WTC11 (cell line): ENCODE results near the gene RBM18.

Experiments used
- ELF4 ChIP-seq: sonication (generic); formaldehyde crosslinking; IDR thresholded peaks from 2 replicates; pipeline ENCODE4 v1.8.1; 2022; ENCODE audit warnings: low read depth, mild to moderate bottlenecking, moderate library complexity, missing genetic modification reagents
- FOXJ3 ChIP-seq: sonication (generic); formaldehyde crosslinking; IDR thresholded peaks from 2 replicates; pipeline ENCODE4 v1.9.0; 2021; ENCODE audit warnings: missing genetic modification reagents, mild to moderate bottlenecking, borderline replicate concordance
- NFE2L1 ChIP-seq: sonication (generic); formaldehyde crosslinking; IDR thresholded peaks from 2 replicates; pipeline ENCODE4 v1.8.1; 2023; ENCODE audit warnings: missing genetic modification reagents
- TF ChIP-seq, protein P1 (sequence below): sonication (generic); formaldehyde crosslinking; IDR thresholded peaks from 2 replicates; pipeline ENCODE4 v1.8.1; 2023; ENCODE audit warnings: mild to moderate bottlenecking, missing genetic modification reagents, moderate library complexity
- TF ChIP-seq, protein P2 (sequence below): fragments of 200-600 bp; IDR thresholded peaks from 2 replicates; pipeline ENCODE4 v1.8.0; 2022; ENCODE audit warnings: antibody characterized with exemption
- TF ChIP-seq, protein P3 (sequence below): sonication (generic); formaldehyde crosslinking; IDR thresholded peaks from 2 replicates; pipeline ENCODE4 v1.8.1; 2022; ENCODE audit warnings: low read depth, mild to moderate bottlenecking, moderate library complexity, missing genetic modification reagents, borderline replicate concordance

DNA sequence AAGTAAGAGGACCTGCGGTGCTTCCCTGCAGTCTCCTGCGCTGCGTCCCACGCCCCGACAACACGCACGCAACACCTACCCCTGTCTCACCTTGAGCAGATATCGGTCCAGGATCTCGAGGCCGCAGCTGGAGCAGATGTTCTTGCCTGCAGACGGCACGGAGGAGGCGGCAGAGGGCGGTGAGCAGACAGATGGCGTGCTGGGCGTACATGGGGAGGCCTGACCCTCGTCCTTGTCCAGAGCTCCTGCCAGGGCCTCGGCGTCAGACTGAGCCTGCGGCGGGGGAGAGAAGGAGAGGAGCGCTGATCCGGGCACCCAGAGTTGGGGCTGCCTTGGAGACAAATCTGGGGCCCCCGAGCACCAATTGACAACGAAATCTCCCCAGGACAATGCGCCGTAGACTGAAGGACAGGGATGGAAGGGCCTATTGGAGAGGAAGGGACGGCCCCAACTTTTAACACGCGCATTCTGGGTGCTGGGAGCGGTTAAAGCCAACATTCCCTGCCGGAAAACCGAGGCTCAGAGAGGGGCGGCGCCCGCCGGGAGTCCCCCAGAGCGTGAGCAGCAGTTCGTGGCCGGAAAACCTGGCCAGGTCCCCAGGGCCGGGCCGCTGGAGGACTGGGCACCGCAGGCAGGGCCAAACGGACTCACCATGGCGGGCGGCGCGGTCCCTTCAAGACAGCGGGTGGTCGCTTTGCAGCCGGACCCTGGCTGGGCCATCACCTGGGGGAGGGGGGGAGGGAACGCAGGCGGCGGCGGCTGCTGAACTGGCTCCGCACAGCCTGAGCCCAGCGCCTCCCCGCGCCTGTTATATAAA, 37.7 kb downstream of the RBM18 start:
- TF ChIP-seq, protein P1, sequence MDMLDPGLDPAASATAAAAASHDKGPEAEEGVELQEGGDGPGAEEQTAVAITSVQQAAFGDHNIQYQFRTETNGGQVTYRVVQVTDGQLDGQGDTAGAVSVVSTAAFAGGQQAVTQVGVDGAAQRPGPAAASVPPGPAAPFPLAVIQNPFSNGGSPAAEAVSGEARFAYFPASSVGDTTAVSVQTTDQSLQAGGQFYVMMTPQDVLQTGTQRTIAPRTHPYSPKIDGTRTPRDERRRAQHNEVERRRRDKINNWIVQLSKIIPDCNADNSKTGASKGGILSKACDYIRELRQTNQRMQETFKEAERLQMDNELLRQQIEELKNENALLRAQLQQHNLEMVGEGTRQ (CRISPR knock-in tag), result no peak
- TF ChIP-seq FOXJ3 (CRISPR knock-in tag) (no peak), ELF4 (CRISPR knock-in tag) (no peak), NFE2L1 (CRISPR knock-in tag) (no peak)
- TF ChIP-seq, protein P2, sequence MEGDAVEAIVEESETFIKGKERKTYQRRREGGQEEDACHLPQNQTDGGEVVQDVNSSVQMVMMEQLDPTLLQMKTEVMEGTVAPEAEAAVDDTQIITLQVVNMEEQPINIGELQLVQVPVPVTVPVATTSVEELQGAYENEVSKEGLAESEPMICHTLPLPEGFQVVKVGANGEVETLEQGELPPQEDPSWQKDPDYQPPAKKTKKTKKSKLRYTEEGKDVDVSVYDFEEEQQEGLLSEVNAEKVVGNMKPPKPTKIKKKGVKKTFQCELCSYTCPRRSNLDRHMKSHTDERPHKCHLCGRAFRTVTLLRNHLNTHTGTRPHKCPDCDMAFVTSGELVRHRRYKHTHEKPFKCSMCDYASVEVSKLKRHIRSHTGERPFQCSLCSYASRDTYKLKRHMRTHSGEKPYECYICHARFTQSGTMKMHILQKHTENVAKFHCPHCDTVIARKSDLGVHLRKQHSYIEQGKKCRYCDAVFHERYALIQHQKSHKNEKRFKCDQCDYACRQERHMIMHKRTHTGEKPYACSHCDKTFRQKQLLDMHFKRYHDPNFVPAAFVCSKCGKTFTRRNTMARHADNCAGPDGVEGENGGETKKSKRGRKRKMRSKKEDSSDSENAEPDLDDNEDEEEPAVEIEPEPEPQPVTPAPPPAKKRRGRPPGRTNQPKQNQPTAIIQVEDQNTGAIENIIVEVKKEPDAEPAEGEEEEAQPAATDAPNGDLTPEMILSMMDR, result no peak
- TF ChIP-seq, protein P3, sequence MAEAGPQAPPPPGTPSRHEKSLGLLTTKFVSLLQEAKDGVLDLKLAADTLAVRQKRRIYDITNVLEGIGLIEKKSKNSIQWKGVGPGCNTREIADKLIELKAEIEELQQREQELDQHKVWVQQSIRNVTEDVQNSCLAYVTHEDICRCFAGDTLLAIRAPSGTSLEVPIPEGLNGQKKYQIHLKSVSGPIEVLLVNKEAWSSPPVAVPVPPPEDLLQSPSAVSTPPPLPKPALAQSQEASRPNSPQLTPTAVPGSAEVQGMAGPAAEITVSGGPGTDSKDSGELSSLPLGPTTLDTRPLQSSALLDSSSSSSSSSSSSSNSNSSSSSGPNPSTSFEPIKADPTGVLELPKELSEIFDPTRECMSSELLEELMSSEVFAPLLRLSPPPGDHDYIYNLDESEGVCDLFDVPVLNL (CRISPR knock-in tag), result no peak
